GM19193 (cell line): ENCODE measurements around the gene PCDHB10.
"Not testable (repeated sequence)": the region's sequence is repeated elsewhere in the genome, so short reads cannot be mapped to it uniquely, and the experiment has no call there.

Source experiments
- POLR2A ChIP-seq: IDR thresholded peaks from 4 replicates; pipeline ENCODE4 v1.6.1; 2011; ENCODE audit not compliant: insufficient read depth, insufficient read length; ENCODE audit errors: extremely low read depth

PCDHB10 gene

DNA sequence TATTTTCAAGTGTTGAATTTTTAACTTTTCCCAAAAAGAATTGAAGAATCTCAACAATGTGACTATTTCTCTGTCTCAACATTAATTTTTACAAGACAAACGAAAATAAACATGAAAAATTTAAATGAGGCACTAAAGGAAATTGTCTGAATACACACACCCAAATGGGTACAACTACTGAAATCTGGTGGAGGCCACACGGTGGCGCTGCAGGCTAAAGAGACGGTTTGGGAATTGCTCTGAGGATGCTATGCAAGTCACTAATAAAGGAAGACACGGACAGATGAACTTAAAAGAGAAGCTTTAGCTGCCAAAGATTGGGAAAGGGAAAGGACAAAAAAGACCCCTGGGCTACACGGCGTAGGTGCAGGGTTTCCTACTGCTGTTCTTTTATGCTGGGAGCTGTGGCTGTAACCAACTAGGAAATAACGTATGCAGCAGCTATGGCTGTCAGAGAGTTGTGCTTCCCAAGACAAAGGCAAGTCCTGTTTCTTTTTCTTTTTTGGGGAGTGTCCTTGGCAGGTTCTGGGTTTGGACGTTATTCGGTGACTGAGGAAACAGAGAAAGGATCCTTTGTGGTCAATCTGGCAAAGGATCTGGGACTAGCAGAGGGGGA lies at the start of gene PCDHB10:
PCDHB10 (plus strand) TSS at position 244 of the 616 bp plus-strand sequence; CDS start at position 444, 200 bp downstream.
- no peak for TF ChIP-seq POLR2A

DNA sequence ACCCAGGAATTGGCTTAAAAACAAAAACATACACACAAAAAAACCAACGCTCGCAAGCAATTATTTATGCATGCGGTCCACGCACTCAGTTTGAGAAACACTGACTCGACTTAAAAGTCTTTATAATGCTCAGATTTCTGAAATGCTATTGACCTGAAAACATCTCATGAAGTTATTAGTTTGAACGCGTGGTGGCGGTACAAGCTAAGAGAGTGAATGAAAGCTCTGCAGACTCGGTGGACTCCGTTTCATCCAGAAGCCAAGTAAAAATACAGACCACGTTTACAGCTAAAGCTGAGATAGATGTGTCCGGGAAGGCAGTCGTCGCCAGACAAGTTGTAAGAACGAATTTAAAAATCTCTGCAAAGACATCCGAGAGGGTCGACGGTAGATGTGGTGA lies 42.3 kb upstream of the PCDHB10 start, which contains the start of gene PCDHB6:
PCDHB6 (plus strand) TSS at position 246 of the 400 bp plus-strand sequence. CDS start 201 bp downstream, outside the sequence.
- TF ChIP-seq POLR2A = no peak

DNA sequence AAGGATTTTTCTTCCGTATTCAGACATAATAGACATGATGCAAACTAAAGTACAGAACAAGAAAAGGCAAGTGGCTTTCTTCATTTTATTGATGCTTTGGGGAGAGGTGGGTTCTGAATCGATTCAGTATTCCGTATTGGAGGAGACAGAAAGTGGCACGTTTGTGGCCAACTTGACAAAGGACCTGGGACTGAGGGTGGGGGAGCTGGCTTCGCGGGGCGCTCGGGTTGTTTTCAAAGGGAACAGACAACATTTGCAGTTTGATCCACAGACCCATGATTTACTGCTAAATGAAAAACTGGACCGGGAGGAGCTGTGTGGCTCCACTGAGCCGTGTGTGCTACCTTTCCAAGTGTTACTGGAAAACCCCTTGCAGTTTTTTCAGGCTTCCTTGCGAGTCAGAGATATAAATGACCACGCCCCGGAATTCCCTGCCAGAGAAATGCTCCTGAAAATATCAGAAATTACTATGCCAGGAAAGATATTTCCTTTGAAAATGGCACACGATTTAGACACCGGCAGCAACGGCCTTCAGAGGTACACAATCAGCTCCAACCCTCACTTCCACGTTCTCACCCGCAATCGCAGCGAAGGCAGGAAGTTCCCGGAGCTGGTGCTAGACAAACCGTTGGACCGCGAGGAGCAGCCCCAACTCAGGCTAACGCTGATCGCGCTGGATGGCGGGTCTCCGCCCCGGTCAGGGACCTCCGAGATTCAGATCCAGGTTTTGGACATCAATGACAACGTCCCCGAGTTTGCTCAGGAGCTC lies 41.7 kb upstream of the PCDHB10 start:
- TF ChIP-seq POLR2A = no peak

DNA sequence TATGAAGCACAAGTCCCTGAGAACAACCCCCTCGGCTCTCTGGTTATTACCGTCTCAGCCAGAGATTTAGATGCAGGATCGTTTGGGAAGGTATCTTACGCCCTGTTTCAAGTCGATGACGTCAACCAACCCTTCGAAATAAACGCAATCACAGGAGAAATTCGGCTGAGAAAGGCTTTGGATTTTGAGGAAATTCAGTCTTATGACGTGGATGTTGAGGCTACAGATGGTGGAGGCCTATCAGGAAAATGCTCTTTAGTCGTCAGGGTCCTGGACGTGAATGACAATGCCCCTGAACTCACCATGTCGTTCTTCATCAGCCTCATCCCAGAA lies 41.2 kb upstream of the PCDHB10 start:
- TF ChIP-seq POLR2A = no peak

DNA sequence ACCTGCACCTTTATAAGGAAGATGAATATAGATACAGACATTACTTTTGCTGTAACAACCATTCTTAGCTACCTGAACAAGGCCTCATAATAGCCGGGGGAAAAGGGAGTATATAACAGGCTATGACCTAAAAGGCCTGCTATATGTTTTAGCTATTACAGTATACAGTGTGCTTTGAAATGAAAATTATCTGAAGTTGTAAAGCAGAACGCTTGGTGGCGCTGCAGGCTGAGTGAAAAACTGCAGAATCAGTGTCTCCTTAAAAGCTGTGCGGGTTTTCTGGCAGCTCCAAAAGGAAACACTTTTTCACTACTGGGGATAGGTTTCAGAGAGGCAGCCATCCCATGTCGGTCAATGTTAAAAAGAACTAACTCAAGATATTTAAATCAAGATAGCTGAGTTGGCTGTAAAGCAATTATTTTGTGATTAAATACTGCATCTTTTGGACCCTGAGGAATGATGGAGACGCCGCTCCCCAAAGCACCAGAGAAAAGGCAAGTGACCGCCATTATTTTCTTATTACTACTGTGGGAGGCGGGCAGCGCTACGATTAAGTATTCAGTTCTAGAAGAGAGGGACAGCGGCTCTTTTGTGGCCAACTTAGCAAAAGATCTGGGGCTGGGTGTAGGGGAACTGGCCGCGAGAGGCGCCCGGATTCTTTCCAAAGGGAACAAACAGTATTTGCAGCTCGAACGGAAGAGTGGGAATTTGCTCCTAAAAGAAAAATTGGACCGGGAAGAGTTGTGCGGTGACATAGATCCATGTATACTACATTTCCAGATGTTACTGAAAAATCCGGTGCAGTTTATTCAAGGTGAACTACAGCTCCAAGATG lies 36.4 kb upstream of the PCDHB10 start:
- TF ChIP-seq POLR2A = no peak

DNA sequence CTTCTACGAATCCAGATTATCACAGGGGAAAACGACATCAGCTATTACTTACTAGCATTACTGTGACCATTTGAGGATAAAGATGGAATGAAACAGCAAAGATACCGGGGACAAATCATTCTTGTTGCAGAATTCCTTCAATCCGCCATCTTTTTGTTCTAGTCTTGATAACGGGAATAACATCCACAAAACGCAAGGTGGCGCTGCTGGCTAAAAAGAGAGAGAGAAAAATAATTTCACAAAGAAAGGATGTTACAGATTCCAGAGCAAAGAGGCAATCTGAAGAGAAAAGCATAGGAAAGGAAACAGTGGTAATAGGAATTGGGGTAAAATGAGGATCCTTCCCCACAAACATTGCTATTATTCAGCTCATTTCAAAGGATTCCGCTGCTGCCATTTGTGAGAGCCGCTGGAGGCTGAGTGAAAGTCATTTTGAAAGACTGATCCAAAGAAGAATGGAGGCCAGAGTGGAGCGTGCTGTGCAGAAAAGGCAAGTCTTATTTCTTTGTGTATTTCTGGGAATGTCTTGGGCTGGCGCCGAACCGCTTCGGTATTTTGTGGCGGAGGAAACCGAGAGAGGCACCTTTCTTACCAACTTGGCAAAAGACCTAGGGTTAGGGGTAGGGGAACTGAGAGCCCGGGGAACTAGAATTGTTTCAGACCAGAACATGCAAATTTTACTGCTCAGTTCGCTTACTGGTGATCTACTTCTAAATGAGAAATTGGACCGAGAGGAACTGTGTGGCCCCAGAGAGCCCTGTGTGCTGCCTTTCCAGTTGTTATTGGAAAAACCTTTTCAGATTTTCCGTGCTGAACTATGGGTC lies 19.6 kb upstream of the PCDHB10 start, which contains the start of gene PCDHB7:
PCDHB7 (plus strand) TSS at position 264 of the 824 bp plus-strand sequence; CDS start at position 456, 192 bp downstream.
- no peak for TF ChIP-seq POLR2A

DNA sequence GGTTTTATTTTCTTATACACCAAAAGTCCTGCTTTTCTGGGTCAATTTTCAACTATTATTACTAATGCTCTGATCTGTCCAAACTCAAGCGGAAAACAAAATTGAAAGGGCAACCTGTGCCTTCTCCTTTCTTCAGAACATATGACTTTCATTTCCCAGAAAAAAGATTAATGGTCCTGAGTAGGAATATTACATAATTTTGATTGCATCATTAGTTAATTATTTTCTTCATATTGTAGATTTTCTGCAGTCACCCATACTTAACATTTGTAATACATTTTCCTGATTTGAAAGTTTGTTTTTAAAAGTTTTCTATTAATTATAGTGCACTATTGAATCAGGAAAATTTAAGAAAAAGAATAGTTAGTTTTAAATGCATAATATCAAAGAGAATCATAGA lies 16.2 kb upstream of the PCDHB10 start:
- no peak for TF ChIP-seq POLR2A

DNA sequence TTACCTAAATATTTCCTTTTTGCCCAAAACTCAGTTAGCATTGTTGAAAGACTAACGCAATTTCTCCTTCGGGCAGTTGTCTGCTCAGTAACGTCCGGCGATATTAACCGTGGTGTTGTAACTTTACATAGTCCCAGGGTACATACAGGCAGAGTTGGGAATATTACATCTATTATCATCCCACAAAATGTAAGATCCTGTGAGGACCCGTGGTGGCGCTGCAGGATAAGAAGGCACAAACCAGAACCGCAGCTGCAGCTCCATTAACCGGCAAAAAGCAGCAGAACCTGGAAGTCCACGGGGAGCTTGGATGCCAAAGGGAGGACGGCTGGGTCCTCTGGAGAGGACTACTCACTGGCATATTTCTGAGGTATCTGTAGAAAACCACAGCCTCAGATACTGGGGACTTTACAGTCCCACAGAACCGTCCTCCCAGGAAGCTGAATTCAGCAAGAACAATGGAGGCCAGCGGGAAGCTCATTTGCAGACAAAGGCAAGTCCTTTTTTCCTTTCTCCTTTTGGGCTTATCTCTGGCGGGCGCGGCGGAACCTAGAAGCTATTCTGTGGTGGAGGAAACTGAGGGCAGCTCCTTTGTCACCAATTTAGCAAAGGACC lies 14.5 kb upstream of the PCDHB10 start, which contains the start of gene PCDHB8:
PCDHB8 (plus strand) TSS at position 214 of the 615 bp plus-strand sequence; CDS start at position 459, 245 bp downstream.
- TF ChIP-seq POLR2A = not testable (repeated sequence)

DNA sequence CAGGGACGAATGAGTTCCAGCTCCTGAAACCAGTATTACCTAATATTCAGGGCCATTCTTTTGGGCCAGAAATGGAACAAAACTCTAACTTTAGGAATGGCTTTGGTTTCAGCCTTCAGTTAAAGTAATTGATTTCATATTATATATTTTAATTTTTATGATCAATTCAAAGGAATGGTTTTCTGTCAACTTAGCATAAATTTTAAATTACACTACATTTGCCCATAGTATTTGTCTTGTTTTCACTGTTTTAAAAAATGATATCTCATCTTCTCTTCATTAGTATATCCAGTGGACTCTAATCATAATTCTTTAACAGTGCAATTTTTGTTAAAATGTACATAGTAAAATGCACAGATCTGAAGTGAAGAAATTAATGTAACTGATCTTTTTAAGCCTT lies 11.8 kb upstream of the PCDHB10 start:
- no peak for TF ChIP-seq POLR2A

DNA sequence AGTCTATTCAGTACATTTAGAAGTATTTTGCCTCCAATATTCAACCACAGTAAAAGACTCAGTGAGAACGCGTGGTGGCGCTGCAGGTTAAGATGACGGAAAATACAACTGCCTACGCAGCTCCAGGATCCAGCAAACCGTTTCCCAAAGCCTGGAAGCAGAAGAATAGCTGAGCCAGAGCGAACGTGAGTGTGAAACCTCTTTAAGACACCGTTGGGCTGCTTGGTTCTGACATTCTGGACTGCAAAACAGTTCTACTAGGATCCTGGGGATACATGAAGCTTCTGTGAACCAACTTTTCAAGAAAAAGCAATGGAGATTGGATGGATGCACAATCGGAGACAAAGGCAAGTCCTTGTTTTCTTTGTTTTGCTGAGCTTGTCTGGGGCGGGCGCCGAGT lies 9.9 kb upstream of the PCDHB10 start, which contains the start of gene PCDHB16:
PCDHB16 (plus strand) TSS at position 140 of the 400 bp plus-strand sequence; CDS start at position 313, 173 bp downstream.
- TF ChIP-seq POLR2A = no peak

DNA sequence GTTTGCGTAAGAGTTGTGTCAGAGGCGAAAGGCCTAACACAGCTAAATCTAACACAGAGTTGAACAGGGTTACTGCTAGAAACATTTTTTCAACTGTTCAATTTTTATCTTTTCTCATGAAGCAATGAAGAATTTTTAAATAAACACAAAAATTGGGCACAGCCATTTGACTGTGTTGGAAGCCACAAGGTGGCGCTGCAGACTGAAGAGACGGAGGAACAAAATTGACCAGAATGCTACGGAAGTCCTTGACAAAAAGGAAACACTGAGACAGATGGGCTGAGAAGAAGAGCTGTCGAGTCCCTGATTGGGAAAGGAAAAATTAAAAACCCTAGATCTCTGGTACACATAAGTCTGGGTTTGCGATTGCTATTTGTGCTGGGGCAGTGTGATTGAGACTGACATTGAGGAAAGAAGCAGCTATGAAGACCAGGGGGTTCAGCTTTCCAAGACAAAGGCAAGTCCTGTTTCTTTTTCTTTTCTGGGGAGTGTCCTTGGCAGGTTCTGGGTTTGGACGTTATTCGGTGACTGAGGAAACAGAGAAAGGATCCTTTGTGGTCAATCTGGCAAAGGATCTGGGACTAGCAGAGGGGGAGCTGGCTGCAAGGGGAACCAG lies 5.1 kb upstream of the PCDHB10 start, which contains the start of gene PCDHB9:
PCDHB9 (plus strand) TSS at position 265 of the 616 bp plus-strand sequence; CDS start at position 423, 158 bp downstream.
- no peak for TF ChIP-seq POLR2A

DNA sequence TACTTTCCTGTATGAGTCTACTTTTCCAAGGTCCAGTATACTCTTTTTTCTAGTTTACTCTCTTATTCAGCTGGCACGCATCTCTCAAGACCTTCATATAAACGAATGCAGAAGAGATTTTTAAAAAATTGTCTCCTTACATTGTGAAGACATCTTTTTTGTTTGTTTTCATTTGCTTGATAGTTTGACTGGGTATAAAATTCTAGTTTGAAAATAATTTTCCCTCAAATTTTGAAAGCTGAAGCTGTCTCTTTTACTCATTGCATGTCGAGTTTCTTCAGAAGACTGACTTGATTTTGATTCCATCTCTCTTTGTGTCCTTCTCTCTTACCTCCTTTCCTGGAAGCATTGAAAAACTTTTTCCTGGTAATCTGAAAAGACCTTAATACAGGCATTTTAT lies 4.2 kb downstream of the PCDHB10 start:
- TF ChIP-seq POLR2A = no peak
